Measurements from ENCODE around the gene SUMF1.

Gene SUMF1

GRCh38 chr3:4413467-4413866 lies 53.6 kb downstream of the SUMF1 start:
- DNase-seq (ENCODE audit: low read depth): no peak

- DNase-seq (ENCODE audit: low read depth): no peak
Measured at GRCh38 chr3:4411833-4412232, 55.2 kb downstream of the SUMF1 start.

- no peak for DNase-seq (ENCODE audit: low read depth)
Measured at GRCh38 chr3:4411236-4411635, 55.8 kb downstream of the SUMF1 start.

- DNase-seq (ENCODE audit: low read depth): no peak
Measured at GRCh38 chr3:4410606-4411005, 56.5 kb downstream of the SUMF1 start.

GRCh38 chr3:4409971-4410573 lies 57.0 kb downstream of the SUMF1 start:
- no peak for DNase-seq (ENCODE audit: low read depth)

GRCh38 chr3:4409415-4409814 lies 57.7 kb downstream of the SUMF1 start:
- DNase-seq (ENCODE audit: low read depth): no peak

- no peak for DNase-seq (ENCODE audit: low read depth)
Measured at GRCh38 chr3:4408958-4409357, 58.1 kb downstream of the SUMF1 start.

GRCh38 chr3:4407941-4408340 lies 59.1 kb downstream of the SUMF1 start:
- DNase-seq (ENCODE audit: low read depth): no peak

GRCh38 chr3:4406746-4407568 lies 60.1 kb downstream of the SUMF1 start:
- DNase-seq (ENCODE audit: low read depth): no peak

- DNase-seq (ENCODE audit: low read depth): no peak
Measured at GRCh38 chr3:4404881-4405280, 62.2 kb downstream of the SUMF1 start.

- DNase-seq (ENCODE audit: low read depth): no peak
Measured at GRCh38 chr3:4401441-4401840, 65.6 kb downstream of the SUMF1 start.

- no peak for DNase-seq (ENCODE audit: low read depth)
Measured at GRCh38 chr3:4399476-4399875, 67.6 kb downstream of the SUMF1 start.

- no peak for DNase-seq (ENCODE audit: low read depth)
Measured at GRCh38 chr3:4398941-4399245, 68.2 kb downstream of the SUMF1 start.

- DNase-seq (ENCODE audit: low read depth): no peak
Measured at GRCh38 chr3:4398120-4398940, 68.7 kb downstream of the SUMF1 start.

GRCh38 chr3:4397466-4397865 lies 69.6 kb downstream of the SUMF1 start:
- DNase-seq (ENCODE audit: low read depth): no peak

- DNase-seq (ENCODE audit: low read depth): no peak
Measured at GRCh38 chr3:4396542-4396941, 70.5 kb downstream of the SUMF1 start.

- no peak for DNase-seq (ENCODE audit: low read depth)
Measured at GRCh38 chr3:4396006-4396405, 71.1 kb downstream of the SUMF1 start.

- no peak for DNase-seq (ENCODE audit: low read depth)
Measured at GRCh38 chr3:4395448-4395847, 71.6 kb downstream of the SUMF1 start.

GRCh38 chr3:4394567-4394966 lies 72.5 kb downstream of the SUMF1 start:
- no peak for DNase-seq (ENCODE audit: low read depth)

- DNase-seq (ENCODE audit: low read depth): no peak
Measured at GRCh38 chr3:4394048-4394447, 73.0 kb downstream of the SUMF1 start.

GRCh38 chr3:4392992-4393391 lies 74.1 kb downstream of the SUMF1 start:
- no peak for DNase-seq (ENCODE audit: low read depth)

GRCh38 chr3:4387210-4388204 lies 79.6 kb downstream of the SUMF1 start:
- no peak for DNase-seq (ENCODE audit: low read depth)
